HepG2 (cell line): ENCODE measurements around the gene SLC25A19. TPM values are rescaled to one million over a fixed set of nuclear protein-coding genes. Genes with fewer than 3 reads are reported as not detected.
A peak's percentile ranks its signal among the peaks of the same experiment; 100 is the strongest.

Experiments
- AKAP8 ChIP-seq: sonication (generic); formaldehyde crosslinking; IDR thresholded peaks from 2 replicates; pipeline ENCODE4 v1.5.1; 2020; ENCODE audit warnings: mild to moderate bottlenecking, missing genetic modification reagents
- MEIS2 ChIP-seq: sonication (generic); formaldehyde crosslinking; IDR thresholded peaks from 2 replicates; pipeline ENCODE4 v1.9.0; 2021; ENCODE audit warnings: mild to moderate bottlenecking, missing genetic modification reagents
- MTF1 ChIP-seq: sonication (generic); formaldehyde crosslinking; IDR thresholded peaks from 2 replicates; pipeline ENCODE4 v1.5.0; 2020; ENCODE audit warnings: missing genetic modification reagents
- SALL2 ChIP-seq: sonication (generic); formaldehyde crosslinking; IDR thresholded peaks from 2 replicates; pipeline ENCODE4 v1.8.1; 2023; ENCODE audit warnings: mild to moderate bottlenecking, missing genetic modification reagents, inconsistent platforms
- SMARCC2 ChIP-seq: fragments of 450-650 bp; IDR thresholded peaks from 2 replicates; pipeline ENCODE4 v1.6.1; 2017; ENCODE audit warnings: antibody characterized with exemption, mild to moderate bottlenecking
- SOX5 ChIP-seq: IDR thresholded peaks from 2 replicates; pipeline ENCODE4 v1.6.1; 2016; ENCODE audit warnings: borderline replicate concordance
- TIGD3 ChIP-seq: sonication (generic); formaldehyde crosslinking; IDR thresholded peaks from 2 replicates; pipeline ENCODE4 v1.5.1; 2020; ENCODE audit warnings: mild to moderate bottlenecking, missing genetic modification reagents, borderline replicate concordance
- ZHX2 ChIP-seq, 2 experiments: sonication (generic) in 1 of 2; formaldehyde crosslinking in 1 of 2; IDR thresholded peaks; 2 replicates each; pipeline versions ENCODE4 v1.6.1 to v1.9.0; 2014 to 2022; ENCODE audit warnings: antibody characterized with exemption in 1 of 2, borderline replicate concordance in 1 of 2, inconsistent platforms in 1 of 2, low read depth in 1 of 2, missing genetic modification reagents in 1 of 2
- ZNF629 ChIP-seq: sonication (generic); formaldehyde crosslinking; conservative IDR thresholded peaks from 2 replicates; pipeline ENCODE4 v1.5.0; 2020; ENCODE audit warnings: missing genetic modification reagents
- ZNF709 ChIP-seq: sonication (generic); formaldehyde crosslinking; IDR thresholded peaks from 2 replicates; pipeline ENCODE4 v1.5.0; 2020; ENCODE audit warnings: mild to moderate bottlenecking, missing genetic modification reagents
- ZNF792 ChIP-seq: IDR thresholded peaks from 2 replicates; pipeline ENCODE4 v1.6.1; 2016
- polyA plus RNA-seq, 8 experiments: library from polyadenylated mRNA; depleted of rRNA in 3 of 8; stranded (reverse) in 7 of 8; unstranded in 1 of 8; fragments of >200 nt; fragmentation: Illumina TruSeq in 4 of 8; extraction: Trizol in 4 of 8; gene quantifications; 2 replicates each; pipeline versions ENCODE4 v1.2.1 to v1.2.3, GENCODE V29; 2011 to 2016; ENCODE audit warnings: low read depth in 4 of 8, missing spikeins in 1 of 8, mixed read lengths in 1 of 8; ENCODE audit not compliant: insufficient read depth in 1 of 8
- total RNA-seq, 5 experiments: library from RNA; depleted of rRNA; stranded (reverse); fragments of >200 nt; fragmentation: Illumina TruSeq; extraction: Trizol; gene quantifications; 2 replicates each; pipeline ENCODE4 v1.2.3, GENCODE V29; 2016; ENCODE audit warnings: low read depth in 1 of 5
- TF ChIP-seq, protein P1 (sequence below): sonication (generic); formaldehyde crosslinking; IDR thresholded peaks from 2 replicates; pipeline ENCODE4 v1.5.1; 2020; ENCODE audit warnings: mild to moderate bottlenecking, missing genetic modification reagents, borderline replicate concordance
- TF ChIP-seq, protein P2 (sequence below): sonication (generic); formaldehyde crosslinking; IDR thresholded peaks from 2 replicates; pipeline ENCODE4 v1.8.0; 2022; ENCODE audit warnings: mild to moderate bottlenecking, missing genetic modification reagents, moderate library complexity

Gene SLC25A19
- total and polyA plus RNA-seq, 2 of the 13 experiments (the other 11 are each of a cell fraction or from before 2014, with no cell fraction given) = 24.4 to 41.4 TPM

GRCh38 chr17:75308732-75309629 is 19.7 kb upstream of the SLC25A19 start (continued):
- no peak for TF ChIP-seq ZHX2 (IDR thresholded peaks at IDR 0.05; ENCODE audit: low read depth)
- no peak; the same call in 1 of the 2 replicates for TF ChIP-seq ZHX2 (CRISPR knock-in tag; IDR thresholded peaks at IDR 0.05; ENCODE audit: borderline replicate concordance)
- TF ChIP-seq SMARCC2 = no peak
- no peak for TF ChIP-seq MTF1
- TF ChIP-seq ZNF629 (CRISPR knock-in tag) = 0 out of 2 replicates have a peak, but pooled peaks have one; percentile 7
- peak; percentile 34 for TF ChIP-seq MEIS2 (CRISPR knock-in tag)
- TF ChIP-seq, protein P1, sequence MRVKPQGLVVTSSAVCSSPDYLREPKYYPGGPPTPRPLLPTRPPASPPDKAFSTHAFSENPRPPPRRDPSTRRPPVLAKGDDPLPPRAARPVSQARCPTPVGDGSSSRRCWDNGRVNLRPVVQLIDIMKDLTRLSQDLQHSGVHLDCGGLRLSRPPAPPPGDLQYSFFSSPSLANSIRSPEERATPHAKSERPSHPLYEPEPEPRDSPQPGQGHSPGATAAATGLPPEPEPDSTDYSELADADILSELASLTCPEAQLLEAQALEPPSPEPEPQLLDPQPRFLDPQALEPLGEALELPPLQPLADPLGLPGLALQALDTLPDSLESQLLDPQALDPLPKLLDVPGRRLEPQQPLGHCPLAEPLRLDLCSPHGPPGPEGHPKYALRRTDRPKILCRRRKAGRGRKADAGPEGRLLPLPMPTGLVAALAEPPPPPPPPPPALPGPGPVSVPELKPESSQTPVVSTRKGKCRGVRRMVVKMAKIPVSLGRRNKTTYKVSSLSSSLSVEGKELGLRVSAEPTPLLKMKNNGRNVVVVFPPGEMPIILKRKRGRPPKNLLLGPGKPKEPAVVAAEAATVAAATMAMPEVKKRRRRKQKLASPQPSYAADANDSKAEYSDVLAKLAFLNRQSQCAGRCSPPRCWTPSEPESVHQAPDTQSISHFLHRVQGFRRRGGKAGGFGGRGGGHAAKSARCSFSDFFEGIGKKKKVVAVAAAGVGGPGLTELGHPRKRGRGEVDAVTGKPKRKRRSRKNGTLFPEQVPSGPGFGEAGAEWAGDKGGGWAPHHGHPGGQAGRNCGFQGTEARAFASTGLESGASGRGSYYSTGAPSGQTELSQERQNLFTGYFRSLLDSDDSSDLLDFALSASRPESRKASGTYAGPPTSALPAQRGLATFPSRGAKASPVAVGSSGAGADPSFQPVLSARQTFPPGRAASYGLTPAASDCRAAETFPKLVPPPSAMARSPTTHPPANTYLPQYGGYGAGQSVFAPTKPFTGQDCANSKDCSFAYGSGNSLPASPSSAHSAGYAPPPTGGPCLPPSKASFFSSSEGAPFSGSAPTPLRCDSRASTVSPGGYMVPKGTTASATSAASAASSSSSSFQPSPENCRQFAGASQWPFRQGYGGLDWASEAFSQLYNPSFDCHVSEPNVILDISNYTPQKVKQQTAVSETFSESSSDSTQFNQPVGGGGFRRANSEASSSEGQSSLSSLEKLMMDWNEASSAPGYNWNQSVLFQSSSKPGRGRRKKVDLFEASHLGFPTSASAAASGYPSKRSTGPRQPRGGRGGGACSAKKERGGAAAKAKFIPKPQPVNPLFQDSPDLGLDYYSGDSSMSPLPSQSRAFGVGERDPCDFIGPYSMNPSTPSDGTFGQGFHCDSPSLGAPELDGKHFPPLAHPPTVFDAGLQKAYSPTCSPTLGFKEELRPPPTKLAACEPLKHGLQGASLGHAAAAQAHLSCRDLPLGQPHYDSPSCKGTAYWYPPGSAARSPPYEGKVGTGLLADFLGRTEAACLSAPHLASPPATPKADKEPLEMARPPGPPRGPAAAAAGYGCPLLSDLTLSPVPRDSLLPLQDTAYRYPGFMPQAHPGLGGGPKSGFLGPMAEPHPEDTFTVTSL = no peak
- no peak for TF ChIP-seq AKAP8 (CRISPR knock-in tag)
- 0 out of 2 replicates have a peak, but pooled peaks have one; percentile 9 for TF ChIP-seq SALL2
- TF ChIP-seq ZNF709 (CRISPR knock-in tag) = peak; percentile 86; the same call in 1 of the 2 replicates
- TF ChIP-seq ZNF792 (CRISPR knock-in tag) = 0 out of 2 replicates have a peak, but pooled peaks have one; percentile 37
- TF ChIP-seq TIGD3 (CRISPR knock-in tag) = no peak
- TF ChIP-seq SOX5 = peak; percentile 79
- TF ChIP-seq, protein P2, sequence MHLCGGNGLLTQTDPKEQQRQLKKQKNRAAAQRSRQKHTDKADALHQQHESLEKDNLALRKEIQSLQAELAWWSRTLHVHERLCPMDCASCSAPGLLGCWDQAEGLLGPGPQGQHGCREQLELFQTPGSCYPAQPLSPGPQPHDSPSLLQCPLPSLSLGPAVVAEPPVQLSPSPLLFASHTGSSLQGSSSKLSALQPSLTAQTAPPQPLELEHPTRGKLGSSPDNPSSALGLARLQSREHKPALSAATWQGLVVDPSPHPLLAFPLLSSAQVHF (CRISPR knock-in tag) = no peak
